Nephron (organoid): ENCODE measurements around the gene AP5Z1.
A peak's percentile ranks its signal among the peaks of the same experiment; 100 is the strongest.

Experiments used
- H3K27ac Mint-ChIP-seq, 3 experiments: 2 replicates each; pipeline ENCODE4 v1.8.0; 2020; ENCODE audit warnings: mixed read lengths in 3 of 3, mild to moderate bottlenecking in 2 of 3, moderate library complexity in 1 of 3
- H3K27me3 Mint-ChIP-seq: 2 replicates; pipeline ENCODE4 v1.8.0; 2021; ENCODE audit warnings: low read depth, mild to moderate bottlenecking, moderate library complexity, mixed read lengths
- H3K36me3 Mint-ChIP-seq: 2 replicates; pipeline ENCODE4 v1.8.0; 2020; ENCODE audit warnings: low read depth, mixed read lengths
- H3K4me1 Mint-ChIP-seq: 2 replicates; pipeline ENCODE4 v1.8.0; 2020; ENCODE audit warnings: mixed read lengths
- H3K4me3 Mint-ChIP-seq, 3 experiments: 2 replicates each; pipeline ENCODE4 v1.8.0; 2020; ENCODE audit warnings: mild to moderate bottlenecking in 3 of 3, mixed read lengths in 3 of 3, moderate library complexity in 2 of 3
- H3K9me3 Mint-ChIP-seq: 2 replicates; pipeline ENCODE4 v1.8.0; 2020; ENCODE audit warnings: mixed read lengths
- CTCF ChIP-seq, 3 experiments: fragments of 200-600 bp; sonication (generic); IDR thresholded peaks; one replicate each; pipeline ENCODE4 v1.5.0; 2021; ENCODE audit warnings: antibody characterized with exemption in 3 of 3; ENCODE audit not compliant: unreplicated experiment in 3 of 3

AP5Z1 gene

GRCh38 chr7:4753598-4754432 lies 21.6 kb upstream of the AP5Z1 start:
- Mint-ChIP-seq H3K4me1 (peaks cover 4% of the 10 kb centered on the region), H3K9me3 (no peaks in the 10 kb centered on the region), H3K27ac (no peak overlapping the region), H3K36me3 (peaks cover 30% of the 10 kb centered on the region), H3K4me3 (no peak overlapping the region), H3K27me3 (no peaks in the 10 kb centered on the region)
- TF ChIP-seq CTCF (IDR thresholded peaks at IDR 0.05; ENCODE audit: unreplicated experiment in 3 of 3), result peak; percentile 74 to 91 (median 81)

GRCh38 chr7:4754433-4755010 lies 20.9 kb upstream of the AP5Z1 start:
- Mint-ChIP-seq H3K36me3 (peaks cover 26% of the 10 kb centered on the region), H3K4me1 (no peaks in the 10 kb centered on the region)

GRCh38 chr7:4755045-4755444 lies 20.4 kb upstream of the AP5Z1 start:
- no peak overlapping the region for H3K4me3 Mint-ChIP-seq

More at GRCh38 chr7:4754433-4755010, 20.9 kb upstream of the AP5Z1 start:
- H3K27me3 Mint-ChIP-seq, result no peaks in the 10 kb centered on the region
- no peak overlapping the region for H3K27ac Mint-ChIP-seq
- H3K9me3 Mint-ChIP-seq, result no peaks in the 10 kb centered on the region
- no peak overlapping the region for H3K4me3 Mint-ChIP-seq
- no peak for TF ChIP-seq CTCF (IDR thresholded peaks at IDR 0.05; ENCODE audit: unreplicated experiment in 3 of 3)

GRCh38 chr7:4758111-4758510 lies 17.3 kb upstream of the AP5Z1 start:
- Mint-ChIP-seq H3K27ac (no peak overlapping the region), H3K36me3 (peaks cover 38% of the 10 kb centered on the region)

More at GRCh38 chr7:4755045-4755444, 20.4 kb upstream of the AP5Z1 start:
- Mint-ChIP-seq H3K9me3 (no peaks in the 10 kb centered on the region), H3K36me3 (peaks cover 30% of the 10 kb centered on the region), H3K27ac (no peak overlapping the region), H3K4me1 (no peaks in the 10 kb centered on the region), H3K27me3 (no peaks in the 10 kb centered on the region)
- no peak for TF ChIP-seq CTCF (IDR thresholded peaks at IDR 0.05; ENCODE audit: unreplicated experiment in 3 of 3)

GRCh38 chr7:4758791-4759190 lies 16.6 kb upstream of the AP5Z1 start:
- Mint-ChIP-seq H3K27ac (no peak overlapping the region), H3K36me3 (peaks cover 41% of the 10 kb centered on the region), H3K4me3 (no peak overlapping the region), H3K4me1 (no peaks in the 10 kb centered on the region), H3K9me3 (no peaks in the 10 kb centered on the region), H3K27me3 (no peaks in the 10 kb centered on the region)
- no peak for TF ChIP-seq CTCF (IDR thresholded peaks at IDR 0.05; ENCODE audit: unreplicated experiment in 3 of 3)

More at GRCh38 chr7:4758111-4758510, 17.3 kb upstream of the AP5Z1 start:
- Mint-ChIP-seq H3K9me3 (no peaks in the 10 kb centered on the region), H3K4me1 (no peaks in the 10 kb centered on the region), H3K27me3 (no peaks in the 10 kb centered on the region), H3K4me3 (no peak overlapping the region)
- no peak for TF ChIP-seq CTCF (IDR thresholded peaks at IDR 0.05; ENCODE audit: unreplicated experiment in 3 of 3)
